ENCODE data around the gene PDS5B. TPM values are rescaled to one million over a fixed set of nuclear protein-coding genes. Genes with fewer than 3 reads are reported as not detected.

Gene PDS5B
- total and polyA plus RNA-seq, 10 of the 15 experiments (the other 5 are each of a cell fraction or from before 2014, with no cell fraction given), result 15.4 to 55.3 (median 30.7) TPM

- intact Hi-C loops (cut with micrococcal nuclease; ENCODE audit: unreplicated experiment) (no loop called here), in situ Hi-C loops (cut with MboI) (no loop called here)
- POLR2A ChIA-PET, result no interaction called here
- Histone ChIP-seq H2AFZ (ENCODE audit: control insufficient read depth, low read depth, low read length) (no peak overlapping the region), H3K9ac (ENCODE audit: control insufficient read depth, insufficient read depth, low read length) (no peak overlapping the region), H3K4me3 (no peak overlapping the region), H3K27ac (ENCODE audit: control insufficient read depth, insufficient read depth) (no peak overlapping the region), H3K36me3 (ENCODE audit: control insufficient read depth in 2 of 2, insufficient read depth in 2 of 2, low read length in 1 of 2) (peaks cover 0 to 5% of the 10 kb centered on the region in 2 experiments; a peak in 3 of 4 replicates), H3K79me2 (ENCODE audit: control insufficient read depth, insufficient read depth, low read length) (no peaks in the 10 kb centered on the region), H3K4me1 (ENCODE audit: control insufficient read depth, insufficient read depth, low read length) (no peaks in the 10 kb centered on the region), H4K20me1 (ENCODE audit: control insufficient read depth, insufficient read depth) (no peaks in the 10 kb centered on the region), H3K9me3 (replicated peaks; ENCODE audit: control insufficient read depth, insufficient read depth, low read length) (no peaks in the 10 kb centered on the region), H3K27me3 (replicated peaks in 1 of 2; ENCODE audit: control insufficient read depth in 2 of 2, insufficient read depth in 2 of 2, low read length in 1 of 2) (no peaks in the 10 kb centered on the region), H3K4me2 (ENCODE audit: control insufficient read depth, insufficient read depth) (no peak overlapping the region)
- ATAC-seq (no peak), FAIRE-seq (no peak), DNase-seq (ENCODE audit: low read depth, low spot score) (no peak)
- RAD21 ChIA-PET (ENCODE audit: unreplicated experiment), result interaction anchor here (3.6 kb wide), 1 partner anchor 45 kb away, joined by 8 read pairs; no protein-coding TSS in a partner anchor
- BruUV-seq (replicated peaks), result no TSS peak
- 97% methylated on average over 2 of the region's 2 CpGs for WGBS (ENCODE audit: insufficient coverage, insufficient replicate concordance, low lambda C conversion rate, missing lambda C conversion rate)
- CTCF ChIA-PET, result interaction anchor here (0.7 to 1.3 kb wide), 2 partner anchors 12 to 109 kb away, joined by 3 read pairs; no protein-coding TSS in a partner anchor
- TF ChIP-seq POU2F2 (IDR thresholded peaks at IDR 0.05; ENCODE audit: borderline replicate concordance, low read depth, low read length), result no peak
- no peak for TF ChIP-seq TARDBP (IDR thresholded peaks at IDR 0.05; ENCODE audit: borderline replicate concordance)
- TF ChIP-seq ZBTB33 (IDR thresholded peaks at IDR 0.05), result no peak
- TF ChIP-seq TCF12 (IDR thresholded peaks at IDR 0.05; ENCODE audit: low read depth, low read length), result no peak
- no peak for TF ChIP-seq MXI1 (IDR thresholded peaks at IDR 0.05; ENCODE audit: low read depth, low read length)
- TF ChIP-seq RELA (IDR thresholded peaks at IDR 0.05; ENCODE audit: borderline replicate concordance, partially characterized antibody), result no peak
- SMC1A ChIA-PET (ENCODE audit: uncharacterized antibody, unreplicated experiment), result interaction anchor here (0.7 to 1.0 kb wide), 2 partner anchors 9 to 45 kb away, joined by 3 to 4 read pairs; no protein-coding TSS in a partner anchor
These were observed 195.7 kb downstream of the PDS5B start for GRCh38 chr13:32781906-32782305.

Measured in GM12878 (cell line).